Liver (tissue), 9 donors: ENCODE data around the gene PCNT. TPM values are rescaled to one million over a fixed set of nuclear protein-coding genes. Genes with fewer than 3 reads are reported as not detected.

Source experiments
- DNase-seq: peaks from one replicate; pipeline ENCODE4 v3.0.0-alpha.2; 2017; ENCODE audit warnings: low spot score
- H3K27ac ChIP-seq, 2 donors: one replicate each; pipeline ENCODE4 v1.7.0; 2013; ENCODE audit warnings: inconsistent platforms in 2 of 2, low read length in 2 of 2, control low read depth in 1 of 2, low read depth in 1 of 2, mild to moderate bottlenecking in 1 of 2
- H3K27me3 ChIP-seq, 4 donors: one replicate each; pipeline versions ENCODE4 v1.6.1 to v1.7.0; 2013; ENCODE audit warnings: low read length in 3 of 4, inconsistent platforms in 1 of 4, mild to moderate bottlenecking in 1 of 4, moderate library complexity in 1 of 4; ENCODE audit not compliant: control insufficient read depth in 4 of 4, insufficient read depth in 4 of 4
- H3K36me3 ChIP-seq, 4 donors: one replicate each; pipeline versions ENCODE4 v1.6.1 to v1.7.0; 2013; ENCODE audit warnings: low read length in 3 of 4, mild to moderate bottlenecking in 3 of 4, low read depth in 1 of 4, moderate library complexity in 1 of 4; ENCODE audit not compliant: control insufficient read depth in 4 of 4, insufficient read depth in 3 of 4
- H3K4me1 ChIP-seq, 4 donors: one replicate each; pipeline versions ENCODE4 v1.6.1 to v1.7.0; 2013; ENCODE audit warnings: low read length in 3 of 4, mild to moderate bottlenecking in 3 of 4, moderate library complexity in 1 of 4; ENCODE audit not compliant: control insufficient read depth in 4 of 4, insufficient read depth in 4 of 4
- H3K4me3 ChIP-seq, 3 donors: one replicate each; pipeline versions ENCODE4 v1.6.1 to v1.7.0; 2013; ENCODE audit warnings: low read length in 3 of 3, control low read depth in 1 of 3, low read depth in 1 of 3, mild to moderate bottlenecking in 1 of 3
- H3K9ac ChIP-seq, 2 donors: one replicate each; pipeline ENCODE4 v1.7.0; 2013; ENCODE audit warnings: low read length in 2 of 2, mild to moderate bottlenecking in 2 of 2, moderate library complexity in 2 of 2, control low read depth in 1 of 2, low read depth in 1 of 2
- H3K9me3 ChIP-seq, 4 donors: one replicate each; pipeline versions ENCODE4 v1.6.1 to v1.7.0; 2013; ENCODE audit warnings: low read length in 3 of 4; ENCODE audit not compliant: control insufficient read depth in 4 of 4
- ATF3 ChIP-seq: IDR thresholded peaks from 2 replicates; pipeline ENCODE4 v1.6.1; 2016; ENCODE audit warnings: antibody characterized with exemption
- EGR1 ChIP-seq, 2 donors: IDR thresholded peaks; 2 replicates each; pipeline ENCODE4 v1.6.1; 2016 to 2018; ENCODE audit warnings: antibody characterized with exemption in 2 of 2, low read depth in 2 of 2
- FOXA1 ChIP-seq: IDR thresholded peaks from 2 replicates; pipeline ENCODE4 v1.6.1; 2016; ENCODE audit warnings: antibody characterized with exemption
- FOXA2 ChIP-seq: IDR thresholded peaks from 2 replicates; pipeline ENCODE4 v1.6.1; 2016; ENCODE audit warnings: antibody characterized with exemption
- GABPA ChIP-seq, 2 donors: IDR thresholded peaks in 1 of 2; conservative IDR thresholded peaks in 1 of 2; 2 replicates each; pipeline ENCODE4 v1.6.1; 2016; ENCODE audit warnings: antibody characterized with exemption in 2 of 2, mild to moderate bottlenecking in 1 of 2, moderate library complexity in 1 of 2
- HNF4A ChIP-seq, 2 donors: conservative IDR thresholded peaks; 2 replicates each; pipeline ENCODE4 v1.6.1; 2016; ENCODE audit warnings: antibody characterized with exemption in 2 of 2, mild to moderate bottlenecking in 2 of 2
- HNF4G ChIP-seq: IDR thresholded peaks from 2 replicates; pipeline ENCODE4 v1.6.1; 2016; ENCODE audit warnings: antibody characterized with exemption
- JUND ChIP-seq, 2 donors: IDR thresholded peaks; 2 replicates each; pipeline ENCODE4 v1.6.1; 2016; ENCODE audit warnings: antibody characterized with exemption in 2 of 2
- MAX ChIP-seq: IDR thresholded peaks from 2 replicates; pipeline ENCODE4 v1.6.1; 2016; ENCODE audit warnings: antibody characterized with exemption
- NR2F2 ChIP-seq: IDR thresholded peaks from 2 replicates; pipeline ENCODE4 v1.6.1; 2016; ENCODE audit warnings: antibody characterized with exemption
- RAD21 ChIP-seq, 2 donors: IDR thresholded peaks; 2 replicates each; pipeline ENCODE4 v1.6.1; 2016; ENCODE audit warnings: antibody characterized with exemption in 2 of 2, mild to moderate bottlenecking in 2 of 2
- RXRA ChIP-seq, 2 donors: IDR thresholded peaks; 2 replicates each; pipeline ENCODE4 v1.6.1; 2017 to 2018; ENCODE audit warnings: antibody characterized with exemption in 2 of 2, mild to moderate bottlenecking in 1 of 2
- SP1 ChIP-seq: IDR thresholded peaks from 2 replicates; pipeline ENCODE4 v1.6.1; 2018; ENCODE audit warnings: antibody characterized with exemption, mild to moderate bottlenecking
- TAF1 ChIP-seq: conservative IDR thresholded peaks from 2 replicates; pipeline ENCODE4 v1.6.1; 2016; ENCODE audit warnings: antibody characterized with exemption, mild to moderate bottlenecking
- YY1 ChIP-seq: IDR thresholded peaks from 2 replicates; pipeline ENCODE4 v1.6.1; 2016; ENCODE audit warnings: antibody characterized with exemption, mild to moderate bottlenecking
- WGBS: extraction: QIAGEN DNeasy Blood & Tissue Kit; methylation state at CpG from one replicate; pipeline ENCODE4 v1.1.7; 2013; 5-methylcytosine and 5-hydroxymethylcytosine counted together
- polyA plus RNA-seq, 2 donors: library from polyadenylated mRNA; stranded (reverse) in 1 of 2; unstranded in 1 of 2; fragments of 200-250 nt in 1 of 2; fragments of >200 nt in 1 of 2; fragmentation: Nextera tagmentation in 1 of 2; extraction: Ambion mirVana in 1 of 2; gene quantifications; one replicate each; pipeline versions ENCODE4 v1.2.1 to v1.2.3, GENCODE V29; 2013 to 2015
- total RNA-seq, 2 donors: library from RNA; depleted of rRNA; stranded (reverse); fragments of >200 nt; gene quantifications; one replicate each; pipeline ENCODE4 v1.2.3, GENCODE V29; 2014
- TF ChIP-seq, protein P1 (sequence below): fragments of 150-350 bp; IDR thresholded peaks from 2 replicates; pipeline ENCODE4 v1.5.1; 2017; ENCODE audit warnings: improper control_type of control experiment, low read depth, low read length; ENCODE audit not compliant: missing input control
- TF ChIP-seq, protein P2 (sequence below): IDR thresholded peaks from 2 replicates; pipeline ENCODE4 v1.6.1; 2016; ENCODE audit warnings: antibody characterized with exemption
- donor health status: healthy.
- donor health status: healthy.
- donor health status: healthy.
- donor health status: healthy.
- donor health status: healthy.

PCNT gene
- total and polyA plus RNA-seq, 4 donors: 6.7 to 36.8 (median 15.2) TPM

DNA sequence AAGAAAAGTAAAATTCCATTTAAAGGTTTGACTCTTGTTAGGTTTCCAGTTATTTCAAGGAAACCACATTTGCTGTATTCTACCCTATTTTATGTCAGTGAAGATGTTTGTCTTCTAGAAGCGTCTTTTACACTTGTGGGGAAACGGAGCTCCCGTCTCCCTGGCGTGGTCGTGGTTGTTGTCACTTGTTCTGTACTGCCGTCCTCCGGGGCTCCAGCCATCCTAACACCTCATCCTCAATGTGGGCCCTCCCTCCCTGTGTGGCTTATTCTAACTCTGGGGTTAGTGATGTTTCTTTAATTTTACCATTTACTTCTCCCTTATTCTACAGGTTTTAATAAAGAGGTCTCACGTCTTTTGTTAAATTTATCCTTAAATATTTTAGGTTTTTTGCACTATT is 82.0 kb downstream of the PCNT start:
- no peak for DNase-seq
- Histone ChIP-seq H3K9me3 (no peaks in the 10 kb centered on the region), H3K9ac (no peak overlapping the region), H3K4me3 (no peak overlapping the region), H3K36me3 (peaks cover 8 to 30% (median 15%) of the 10 kb centered on the region in 4 donors), H3K27me3 (no peaks in the 10 kb centered on the region), H3K4me1 (no peaks in the 10 kb centered on the region), H3K27ac (no peak overlapping the region)
- no peak for TF ChIP-seq FOXA1
- 92% methylated on average over 8 of the region's 8 CpGs for whole genome bisulfite sequencing

DNA sequence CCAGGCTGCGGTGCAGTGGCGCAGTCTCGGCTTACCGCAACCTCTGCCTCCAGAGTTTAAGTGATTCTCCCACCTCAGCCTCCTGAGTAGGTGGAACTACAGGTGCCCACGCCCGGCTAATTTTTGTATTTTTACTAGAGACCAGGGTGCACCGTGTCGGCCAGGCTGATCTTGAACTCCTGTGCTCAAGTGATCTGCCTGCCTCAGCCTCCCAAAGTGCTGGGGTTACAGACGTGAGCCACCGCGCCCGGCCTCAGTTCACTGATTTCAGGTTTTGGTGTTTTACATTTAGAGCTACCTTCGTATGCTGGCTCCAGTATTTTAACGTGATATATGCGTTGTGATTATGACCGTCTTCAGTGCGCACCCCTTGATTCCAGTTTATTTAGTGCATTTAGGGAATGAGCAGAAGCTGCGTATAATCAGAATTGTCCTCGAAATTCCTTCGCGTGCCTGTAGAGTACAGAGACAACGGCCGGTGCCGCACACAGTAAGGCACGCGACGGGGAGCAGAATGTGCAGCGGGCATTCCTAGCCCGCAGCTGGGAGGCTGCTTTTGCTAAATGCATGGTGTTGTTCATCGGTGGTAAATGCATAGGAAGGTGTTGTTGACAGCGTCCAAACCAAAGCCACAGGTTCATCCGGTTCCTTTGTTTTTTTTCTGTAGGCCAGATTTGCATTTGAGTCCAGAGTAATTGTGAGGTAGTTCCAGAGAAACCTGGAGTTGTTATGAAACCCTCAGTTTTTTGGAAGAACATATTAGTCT is 85.9 kb downstream of the PCNT start:
- no peak overlapping the region for H3K27ac ChIP-seq
- no peaks in the 10 kb centered on the region for H3K4me1 ChIP-seq
- H3K9me3 ChIP-seq: no peaks in the 10 kb centered on the region
- H3K9ac ChIP-seq: no peak overlapping the region
- WGBS: 97% methylated on average over 32 of the region's 32 CpGs
- no peak overlapping the region for H3K4me3 ChIP-seq
- TF ChIP-seq RXRA (IDR thresholded peaks at IDR 0.05) (no peak), ATF3 (no peak), NR2F2 (no peak), FOXA1 (no peak), SP1 (no peak), GABPA (IDR thresholded peaks at IDR 0.05 in 1 of 2, conservative IDR thresholded peaks at IDR 0.05 in 1 of 2) (no peak), JUND (IDR thresholded peaks at IDR 0.05) (no peak), TAF1 (no peak), FOXA2 (no peak), HNF4G (no peak), MAX (no peak), RAD21 (IDR thresholded peaks at IDR 0.05) (no peak)
- TF ChIP-seq, protein P1, sequence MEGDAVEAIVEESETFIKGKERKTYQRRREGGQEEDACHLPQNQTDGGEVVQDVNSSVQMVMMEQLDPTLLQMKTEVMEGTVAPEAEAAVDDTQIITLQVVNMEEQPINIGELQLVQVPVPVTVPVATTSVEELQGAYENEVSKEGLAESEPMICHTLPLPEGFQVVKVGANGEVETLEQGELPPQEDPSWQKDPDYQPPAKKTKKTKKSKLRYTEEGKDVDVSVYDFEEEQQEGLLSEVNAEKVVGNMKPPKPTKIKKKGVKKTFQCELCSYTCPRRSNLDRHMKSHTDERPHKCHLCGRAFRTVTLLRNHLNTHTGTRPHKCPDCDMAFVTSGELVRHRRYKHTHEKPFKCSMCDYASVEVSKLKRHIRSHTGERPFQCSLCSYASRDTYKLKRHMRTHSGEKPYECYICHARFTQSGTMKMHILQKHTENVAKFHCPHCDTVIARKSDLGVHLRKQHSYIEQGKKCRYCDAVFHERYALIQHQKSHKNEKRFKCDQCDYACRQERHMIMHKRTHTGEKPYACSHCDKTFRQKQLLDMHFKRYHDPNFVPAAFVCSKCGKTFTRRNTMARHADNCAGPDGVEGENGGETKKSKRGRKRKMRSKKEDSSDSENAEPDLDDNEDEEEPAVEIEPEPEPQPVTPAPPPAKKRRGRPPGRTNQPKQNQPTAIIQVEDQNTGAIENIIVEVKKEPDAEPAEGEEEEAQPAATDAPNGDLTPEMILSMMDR: no peak
- TF ChIP-seq, protein P2, sequence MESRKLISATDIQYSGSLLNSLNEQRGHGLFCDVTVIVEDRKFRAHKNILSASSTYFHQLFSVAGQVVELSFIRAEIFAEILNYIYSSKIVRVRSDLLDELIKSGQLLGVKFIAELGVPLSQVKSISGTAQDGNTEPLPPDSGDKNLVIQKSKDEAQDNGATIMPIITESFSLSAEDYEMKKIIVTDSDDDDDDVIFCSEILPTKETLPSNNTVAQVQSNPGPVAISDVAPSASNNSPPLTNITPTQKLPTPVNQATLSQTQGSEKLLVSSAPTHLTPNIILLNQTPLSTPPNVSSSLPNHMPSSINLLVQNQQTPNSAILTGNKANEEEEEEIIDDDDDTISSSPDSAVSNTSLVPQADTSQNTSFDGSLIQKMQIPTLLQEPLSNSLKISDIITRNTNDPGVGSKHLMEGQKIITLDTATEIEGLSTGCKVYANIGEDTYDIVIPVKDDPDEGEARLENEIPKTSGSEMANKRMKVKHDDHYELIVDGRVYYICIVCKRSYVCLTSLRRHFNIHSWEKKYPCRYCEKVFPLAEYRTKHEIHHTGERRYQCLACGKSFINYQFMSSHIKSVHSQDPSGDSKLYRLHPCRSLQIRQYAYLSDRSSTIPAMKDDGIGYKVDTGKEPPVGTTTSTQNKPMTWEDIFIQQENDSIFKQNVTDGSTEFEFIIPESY: no peak
- H3K36me3 ChIP-seq: peaks cover 5 to 14% (median 9%) of the 10 kb centered on the region in 4 donors
- no peak for DNase-seq
- H3K27me3 ChIP-seq: no peaks in the 10 kb centered on the region

- Histone ChIP-seq H3K27me3 (no peaks in the 10 kb centered on the region), H3K9ac (no peak overlapping the region), H3K9me3 (no peaks in the 10 kb centered on the region), H3K27ac (no peak overlapping the region), H3K4me1 (no peaks in the 10 kb centered on the region), H3K36me3 (peaks cover 5 to 14% (median 8%) of the 10 kb centered on the region in 4 donors), H3K4me3 (no peak overlapping the region)
- TF ChIP-seq HNF4G (no peak), JUND (IDR thresholded peaks at IDR 0.05) (no peak), FOXA1 (no peak), YY1 (no peak), RXRA (IDR thresholded peaks at IDR 0.05) (no peak), HNF4A (conservative IDR thresholded peaks at IDR 0.05) (no peak), MAX (no peak), EGR1 (IDR thresholded peaks at IDR 0.05; ENCODE audit: low read depth in 2 of 2) (no peak)
- TF ChIP-seq, protein P1: no peak
- TF ChIP-seq, protein P2: no peak
- 97% methylated on average over 9 of the region's 9 CpGs for WGBS
- DNase-seq: no peak
Observed at GRCh38 chr21:46410516-46410915, 86.6 kb downstream of the PCNT start.
